ENCODE data around the gene GFI1B.
A peak's percentile ranks its signal among the peaks of the same experiment; 100 is the strongest.
"Not testable (repeated sequence)": the region's sequence is repeated elsewhere in the genome, so short reads cannot be mapped to it uniquely, and the experiment has no call there.

GFI1B gene

GRCh38 chr9:132989414-132989996, 11.0 kb downstream of the GFI1B start:
- no peak overlapping the region for H3K4me3 ChIP-seq (ENCODE audit: low read length, poor library complexity, severe bottlenecking)
- no peaks in the 10 kb centered on the region for H3K27me3 ChIP-seq (ENCODE audit: insufficient read depth, low read length, poor library complexity, severe bottlenecking)
- peaks cover 70% of the 10 kb centered on the region for H3K36me3 ChIP-seq (ENCODE audit: insufficient read depth, low read length)
- no peak overlapping the region for H3K4me2 ChIP-seq (ENCODE audit: low read depth, low read length, poor library complexity, severe bottlenecking)
- H3K79me2 ChIP-seq (ENCODE audit: insufficient read depth, low read length), result peaks cover 79% of the 10 kb centered on the region
- H3F3A ChIP-seq (ENCODE audit: low read depth), result peaks cover 31% of the 10 kb centered on the region
- H2AFZ ChIP-seq (ENCODE audit: low read length), result no peak overlapping the region
- TF ChIP-seq CTCF (conservative IDR thresholded peaks at IDR 0.05; ENCODE audit: low read length), result no peak
- TF ChIP-seq EZH2phosphoT487 (IDR thresholded peaks at IDR 0.05; ENCODE audit: borderline replicate concordance), result no peak
- no peak overlapping the region for H3K9ac ChIP-seq (ENCODE audit: low read depth, low read length, poor library complexity, severe bottlenecking)
- peaks cover 83% of the 10 kb centered on the region for H3K4me1 ChIP-seq (ENCODE audit: insufficient read depth, low read length, poor library complexity, severe bottlenecking)
- no peaks in the 10 kb centered on the region for H3K9me3 ChIP-seq (ENCODE audit: insufficient read depth, low read depth, low read length)
- H3K9me2 ChIP-seq (replicated peaks; ENCODE audit: low read depth, low read length), result no peaks in the 10 kb centered on the region
- H4K20me1 ChIP-seq (ENCODE audit: insufficient read depth, low read length, poor library complexity, severe bottlenecking), result peaks cover 7% of the 10 kb centered on the region

- H3K4me2 ChIP-seq (ENCODE audit: low read depth, low read length, poor library complexity, severe bottlenecking), result peak overlapping the region; percentile 82
- H3K9me3 ChIP-seq (ENCODE audit: insufficient read depth, low read depth, low read length); H4K20me1 ChIP-seq (ENCODE audit: insufficient read depth, low read length, poor library complexity, severe bottlenecking); H3K27me3 ChIP-seq (ENCODE audit: insufficient read depth, low read length, poor library complexity, severe bottlenecking); H2AFZ ChIP-seq (ENCODE audit: low read length); H3K9me2 ChIP-seq (replicated peaks; ENCODE audit: low read depth, low read length): not testable (repeated sequence)
- H3K4me1 ChIP-seq (ENCODE audit: insufficient read depth, low read length, poor library complexity, severe bottlenecking), result peaks cover 85% of the 10 kb centered on the region
- H3K9ac ChIP-seq (ENCODE audit: low read depth, low read length, poor library complexity, severe bottlenecking), result peak overlapping the region; percentile 82
- H3F3A ChIP-seq (ENCODE audit: low read depth), result peaks cover 31% of the 10 kb centered on the region
- H3K4me3 ChIP-seq (ENCODE audit: low read length, poor library complexity, severe bottlenecking), result peak overlapping the region; percentile 62
- H3K36me3 ChIP-seq (ENCODE audit: insufficient read depth, low read length), result peaks cover 70% of the 10 kb centered on the region
- H3K79me2 ChIP-seq (ENCODE audit: insufficient read depth, low read length), result peaks cover 73% of the 10 kb centered on the region
Observed at GRCh38 chr9:132989998-132990557, 11.6 kb downstream of the GFI1B start.

- Histone ChIP-seq H3K9me3 (ENCODE audit: insufficient read depth, low read depth, low read length) (no peaks in the 10 kb centered on the region), H3K36me3 (ENCODE audit: insufficient read depth, low read length) (peaks cover 68% of the 10 kb centered on the region), H3K4me1 (ENCODE audit: insufficient read depth, low read length, poor library complexity, severe bottlenecking) (peaks cover 83% of the 10 kb centered on the region), H3F3A (ENCODE audit: low read depth) (peaks cover 31% of the 10 kb centered on the region), H3K4me2 (ENCODE audit: low read depth, low read length, poor library complexity, severe bottlenecking) (peak overlapping the region; percentile 82), H4K20me1 (ENCODE audit: insufficient read depth, low read length, poor library complexity, severe bottlenecking) (no peaks in the 10 kb centered on the region), H3K9me2 (replicated peaks; ENCODE audit: low read depth, low read length) (no peaks in the 10 kb centered on the region), H3K9ac (ENCODE audit: low read depth, low read length, poor library complexity, severe bottlenecking) (peak overlapping the region; percentile 82), H3K4me3 (ENCODE audit: low read length, poor library complexity, severe bottlenecking) (peak overlapping the region; percentile 62), H2AFZ (ENCODE audit: low read length) (no peak overlapping the region), H3K27me3 (ENCODE audit: insufficient read depth, low read length, poor library complexity, severe bottlenecking) (no peaks in the 10 kb centered on the region), H3K79me2 (ENCODE audit: insufficient read depth, low read length) (peaks cover 66% of the 10 kb centered on the region)
- TF ChIP-seq CTCF (conservative IDR thresholded peaks at IDR 0.05; ENCODE audit: low read length), result no peak
- no peak for TF ChIP-seq EZH2phosphoT487 (IDR thresholded peaks at IDR 0.05; ENCODE audit: borderline replicate concordance)
Observed at GRCh38 chr9:132990781-132991180, 12.3 kb downstream of the GFI1B start.

All from Loucy (cell line).